GM19099 (cell line): Measurements from ENCODE around the gene JPH3.

Source experiments
- POLR2A ChIP-seq: IDR thresholded peaks from 3 replicates; pipeline ENCODE4 v1.6.1; 2011; ENCODE audit warnings: low read depth; ENCODE audit not compliant: insufficient read length; ENCODE audit errors: extremely low read depth

Gene JPH3

GRCh38 chr16:87681981-87682570, 79.8 kb downstream of the JPH3 start:
- TF ChIP-seq POLR2A, result no peak

GRCh38 chr16:87682852-87683399, 80.6 kb downstream of the JPH3 start:
- TF ChIP-seq POLR2A, result no peak

- TF ChIP-seq POLR2A, result no peak
Measured at GRCh38 chr16:87684106-87684677, 81.9 kb downstream of the JPH3 start.

GRCh38 chr16:87684711-87685404, 82.5 kb downstream of the JPH3 start:
- no peak for TF ChIP-seq POLR2A

GRCh38 chr16:87685405-87685755, 83.1 kb downstream of the JPH3 start:
- TF ChIP-seq POLR2A, result no peak

- TF ChIP-seq POLR2A, result no peak
Measured at GRCh38 chr16:87685766-87686165, 83.5 kb downstream of the JPH3 start.

GRCh38 chr16:87686697-87687096, 84.4 kb downstream of the JPH3 start:
- no peak for TF ChIP-seq POLR2A

- TF ChIP-seq POLR2A, result no peak
Measured at GRCh38 chr16:87687126-87687910, 85.0 kb downstream of the JPH3 start.

- TF ChIP-seq POLR2A, result no peak
Measured at GRCh38 chr16:87687998-87688529, 85.8 kb downstream of the JPH3 start.

- TF ChIP-seq POLR2A, result no peak
Measured at GRCh38 chr16:87688876-87689815, 86.8 kb downstream of the JPH3 start.

GRCh38 chr16:87689956-87690465, 87.7 kb downstream of the JPH3 start:
- no peak for TF ChIP-seq POLR2A

GRCh38 chr16:87690911-87691685, 88.8 kb downstream of the JPH3 start:
- no peak for TF ChIP-seq POLR2A

- TF ChIP-seq POLR2A, result no peak
Measured at GRCh38 chr16:87691686-87692079, 89.4 kb downstream of the JPH3 start.
